Lower leg skin (tissue), 3 donors: Measurements from ENCODE around the gene ESYT2.
"Not testable (repeated sequence)": the region's sequence is repeated elsewhere in the genome, so short reads cannot be mapped to it uniquely, and the experiment has no call there.

Experiments
- POLR2A ChIP-seq, 2 donors: fragments of 450-650 bp; IDR thresholded peaks; one replicate each; pipeline ENCODE4 v1.6.1; 2016 to 2017; ENCODE audit warnings: antibody characterized with exemption in 2 of 2, mild to moderate bottlenecking in 1 of 2, moderate library complexity in 1 of 2
- TF ChIP-seq, protein P1 (sequence below), 3 donors: fragments of 450-650 bp; IDR thresholded peaks; one replicate each; pipeline ENCODE4 v1.5.1; 2016; ENCODE audit warnings: antibody characterized with exemption in 3 of 3, mild to moderate bottlenecking in 3 of 3, moderate library complexity in 2 of 3

DNA sequence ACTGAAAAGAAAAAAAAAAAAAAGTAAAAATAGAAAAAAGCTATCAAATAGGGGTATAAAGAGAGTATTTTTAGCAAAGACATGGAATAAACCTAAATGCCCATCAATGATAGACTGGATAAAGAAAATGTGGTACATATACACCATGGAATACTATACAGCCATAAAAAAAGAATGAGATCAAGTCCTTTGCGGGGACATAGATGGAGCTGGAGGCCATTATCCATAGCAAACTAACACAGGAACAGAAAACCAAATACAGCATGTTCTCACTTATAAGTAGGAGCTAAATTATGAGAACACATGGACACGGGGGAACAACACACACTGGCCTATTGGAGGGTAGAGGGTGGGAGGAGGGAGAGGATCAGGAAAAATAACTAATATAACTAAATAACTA is 131.7 kb downstream of the ESYT2 start:
- TF ChIP-seq, protein P1, sequence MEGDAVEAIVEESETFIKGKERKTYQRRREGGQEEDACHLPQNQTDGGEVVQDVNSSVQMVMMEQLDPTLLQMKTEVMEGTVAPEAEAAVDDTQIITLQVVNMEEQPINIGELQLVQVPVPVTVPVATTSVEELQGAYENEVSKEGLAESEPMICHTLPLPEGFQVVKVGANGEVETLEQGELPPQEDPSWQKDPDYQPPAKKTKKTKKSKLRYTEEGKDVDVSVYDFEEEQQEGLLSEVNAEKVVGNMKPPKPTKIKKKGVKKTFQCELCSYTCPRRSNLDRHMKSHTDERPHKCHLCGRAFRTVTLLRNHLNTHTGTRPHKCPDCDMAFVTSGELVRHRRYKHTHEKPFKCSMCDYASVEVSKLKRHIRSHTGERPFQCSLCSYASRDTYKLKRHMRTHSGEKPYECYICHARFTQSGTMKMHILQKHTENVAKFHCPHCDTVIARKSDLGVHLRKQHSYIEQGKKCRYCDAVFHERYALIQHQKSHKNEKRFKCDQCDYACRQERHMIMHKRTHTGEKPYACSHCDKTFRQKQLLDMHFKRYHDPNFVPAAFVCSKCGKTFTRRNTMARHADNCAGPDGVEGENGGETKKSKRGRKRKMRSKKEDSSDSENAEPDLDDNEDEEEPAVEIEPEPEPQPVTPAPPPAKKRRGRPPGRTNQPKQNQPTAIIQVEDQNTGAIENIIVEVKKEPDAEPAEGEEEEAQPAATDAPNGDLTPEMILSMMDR (IDR thresholded peaks at IDR 0.05): not testable (repeated sequence)
- not testable (repeated sequence) for TF ChIP-seq POLR2A (IDR thresholded peaks at IDR 0.05)
